ENCODE measurements around the gene MLLT11.

DNA sequence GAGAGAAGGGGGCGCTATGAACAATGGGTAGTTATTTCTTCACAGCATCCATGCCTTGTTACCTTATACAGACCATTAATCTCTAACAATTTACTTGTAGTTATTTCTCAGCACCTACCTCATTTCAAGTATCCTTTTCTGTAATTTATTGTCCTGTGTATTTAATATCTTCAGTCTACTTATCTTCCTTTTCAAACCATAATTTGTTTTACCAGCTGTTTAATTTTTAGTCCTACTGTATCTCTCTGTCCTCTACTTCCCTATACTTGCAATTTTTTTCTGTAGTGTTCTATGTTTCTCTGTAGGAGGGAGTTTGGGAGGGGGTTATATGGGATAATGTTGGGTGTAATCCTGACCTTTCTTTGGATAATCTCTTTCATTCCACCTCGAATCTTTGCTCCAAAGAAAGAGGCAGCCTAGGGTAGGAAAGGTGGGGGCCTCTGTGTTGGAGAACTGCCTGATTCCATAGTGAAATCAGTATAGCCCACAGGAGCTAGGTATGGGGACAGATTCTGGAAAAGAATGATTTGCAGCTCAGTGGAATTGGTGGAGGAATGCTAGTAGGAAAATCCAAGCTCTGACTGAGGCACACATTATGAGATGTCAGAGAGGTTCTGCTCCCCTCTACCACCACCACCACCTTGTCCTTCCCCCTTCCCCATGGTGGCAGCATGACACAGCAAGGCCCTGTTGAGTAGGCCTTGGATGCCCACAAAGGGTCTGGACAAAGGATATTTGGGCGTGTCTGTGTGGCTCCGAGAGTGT, 642 bp downstream of the MLLT11 start:
- TF ChIP-seq, protein P1, sequence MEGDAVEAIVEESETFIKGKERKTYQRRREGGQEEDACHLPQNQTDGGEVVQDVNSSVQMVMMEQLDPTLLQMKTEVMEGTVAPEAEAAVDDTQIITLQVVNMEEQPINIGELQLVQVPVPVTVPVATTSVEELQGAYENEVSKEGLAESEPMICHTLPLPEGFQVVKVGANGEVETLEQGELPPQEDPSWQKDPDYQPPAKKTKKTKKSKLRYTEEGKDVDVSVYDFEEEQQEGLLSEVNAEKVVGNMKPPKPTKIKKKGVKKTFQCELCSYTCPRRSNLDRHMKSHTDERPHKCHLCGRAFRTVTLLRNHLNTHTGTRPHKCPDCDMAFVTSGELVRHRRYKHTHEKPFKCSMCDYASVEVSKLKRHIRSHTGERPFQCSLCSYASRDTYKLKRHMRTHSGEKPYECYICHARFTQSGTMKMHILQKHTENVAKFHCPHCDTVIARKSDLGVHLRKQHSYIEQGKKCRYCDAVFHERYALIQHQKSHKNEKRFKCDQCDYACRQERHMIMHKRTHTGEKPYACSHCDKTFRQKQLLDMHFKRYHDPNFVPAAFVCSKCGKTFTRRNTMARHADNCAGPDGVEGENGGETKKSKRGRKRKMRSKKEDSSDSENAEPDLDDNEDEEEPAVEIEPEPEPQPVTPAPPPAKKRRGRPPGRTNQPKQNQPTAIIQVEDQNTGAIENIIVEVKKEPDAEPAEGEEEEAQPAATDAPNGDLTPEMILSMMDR (IDR thresholded peaks at IDR 0.05; ENCODE audit: poor library complexity), result no peak
- no peak for TF ChIP-seq EZH2phosphoT487 (IDR thresholded peaks at IDR 0.05; ENCODE audit: low read depth, severe bottlenecking, unreplicated experiment)
